HepG2 (cell line): ENCODE data around the gene CDKL5.

Experiments used
- CENPX ChIP-seq: sonication (generic); formaldehyde crosslinking; IDR thresholded peaks from 2 replicates; pipeline ENCODE4 v1.9.0; 2021; ENCODE audit warnings: mild to moderate bottlenecking, missing genetic modification reagents, moderate library complexity
- CTCF ChIP-seq: sonication (generic); formaldehyde crosslinking; IDR thresholded peaks from 2 replicates; pipeline ENCODE4 v1.5.0; 2020; ENCODE audit warnings: mild to moderate bottlenecking, missing genetic modification reagents, moderate library complexity
- GABPA ChIP-seq, 2 experiments: IDR thresholded peaks; 2 replicates each; pipeline ENCODE4 v1.6.1; 2011 to 2016; ENCODE audit warnings: low read depth in 2 of 2, low read length in 1 of 2, missing biosample characterization in 1 of 2, missing genetic modification characterization in 1 of 2
- PBX3 ChIP-seq: sonication (generic); formaldehyde crosslinking; IDR thresholded peaks from 2 replicates; pipeline ENCODE4 v1.8.1; 2023; ENCODE audit warnings: missing genetic modification reagents, inconsistent platforms, borderline replicate concordance
- RFX5 ChIP-seq: IDR thresholded peaks from 2 replicates; pipeline ENCODE4 v1.6.1; 2011; ENCODE audit warnings: low read depth, low read length, improper control_type of control experiment
- SP4 ChIP-seq: sonication (generic); formaldehyde crosslinking; IDR thresholded peaks from 2 replicates; pipeline ENCODE4 v1.8.1; 2023; ENCODE audit warnings: mild to moderate bottlenecking, missing genetic modification reagents
- SUZ12 ChIP-seq: fragments of 150-350 bp; IDR thresholded peaks from 2 replicates; pipeline ENCODE4 v1.6.1; 2014; ENCODE audit warnings: low read depth, low read length
- ZBTB42 ChIP-seq: sonication (generic); formaldehyde crosslinking; IDR thresholded peaks from 2 replicates; pipeline ENCODE4 v1.5.0; 2020; ENCODE audit warnings: mild to moderate bottlenecking, missing genetic modification reagents
- TF ChIP-seq, protein P1 (sequence below): sonication (generic); formaldehyde crosslinking; IDR thresholded peaks from 2 replicates; pipeline ENCODE4 v1.4.0; 2020; ENCODE audit warnings: mild to moderate bottlenecking, missing genetic modification reagents
- TF ChIP-seq, protein P2 (sequence below): sonication (generic); formaldehyde crosslinking; IDR thresholded peaks from 2 replicates; pipeline ENCODE4 v1.5.0; 2020; ENCODE audit warnings: missing genetic modification reagents, mild to moderate bottlenecking, borderline replicate concordance
- TF ChIP-seq, protein P3 (sequence below): sonication (generic); formaldehyde crosslinking; IDR thresholded peaks from 2 replicates; pipeline ENCODE4 v1.9.0; 2021; ENCODE audit warnings: missing genetic modification reagents, mild to moderate bottlenecking, borderline replicate concordance

DNA sequence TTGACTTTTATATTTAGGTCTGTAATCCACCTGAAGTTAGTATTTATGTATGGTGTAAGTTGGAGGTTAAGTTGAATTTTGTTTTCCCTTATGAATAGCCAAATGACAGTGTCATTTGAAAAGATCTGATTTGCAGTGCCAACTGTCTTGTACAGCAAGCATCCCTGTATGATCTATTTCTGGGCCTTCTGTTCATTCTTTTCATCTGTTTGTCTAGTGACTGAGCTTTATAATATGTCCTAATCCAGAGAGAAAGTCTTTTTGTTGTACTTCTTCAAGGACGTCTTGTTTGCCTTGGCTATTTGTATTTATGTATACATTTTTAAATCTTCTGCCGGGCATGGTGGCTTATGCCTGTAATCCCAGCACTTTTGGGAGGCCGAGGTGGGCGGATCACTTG lies 39.6 kb downstream of the CDKL5 start:
- no peak for TF ChIP-seq SUZ12
- TF ChIP-seq RFX5: no peak
- no peak for TF ChIP-seq ZBTB42
- TF ChIP-seq, protein P1, sequence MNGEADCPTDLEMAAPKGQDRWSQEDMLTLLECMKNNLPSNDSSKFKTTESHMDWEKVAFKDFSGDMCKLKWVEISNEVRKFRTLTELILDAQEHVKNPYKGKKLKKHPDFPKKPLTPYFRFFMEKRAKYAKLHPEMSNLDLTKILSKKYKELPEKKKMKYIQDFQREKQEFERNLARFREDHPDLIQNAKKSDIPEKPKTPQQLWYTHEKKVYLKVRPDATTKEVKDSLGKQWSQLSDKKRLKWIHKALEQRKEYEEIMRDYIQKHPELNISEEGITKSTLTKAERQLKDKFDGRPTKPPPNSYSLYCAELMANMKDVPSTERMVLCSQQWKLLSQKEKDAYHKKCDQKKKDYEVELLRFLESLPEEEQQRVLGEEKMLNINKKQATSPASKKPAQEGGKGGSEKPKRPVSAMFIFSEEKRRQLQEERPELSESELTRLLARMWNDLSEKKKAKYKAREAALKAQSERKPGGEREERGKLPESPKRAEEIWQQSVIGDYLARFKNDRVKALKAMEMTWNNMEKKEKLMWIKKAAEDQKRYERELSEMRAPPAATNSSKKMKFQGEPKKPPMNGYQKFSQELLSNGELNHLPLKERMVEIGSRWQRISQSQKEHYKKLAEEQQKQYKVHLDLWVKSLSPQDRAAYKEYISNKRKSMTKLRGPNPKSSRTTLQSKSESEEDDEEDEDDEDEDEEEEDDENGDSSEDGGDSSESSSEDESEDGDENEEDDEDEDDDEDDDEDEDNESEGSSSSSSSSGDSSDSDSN (CRISPR knock-in tag): no peak
- TF ChIP-seq CTCF (CRISPR knock-in tag): no peak
- no peak for TF ChIP-seq CENPX (CRISPR knock-in tag)
- TF ChIP-seq, protein P2, sequence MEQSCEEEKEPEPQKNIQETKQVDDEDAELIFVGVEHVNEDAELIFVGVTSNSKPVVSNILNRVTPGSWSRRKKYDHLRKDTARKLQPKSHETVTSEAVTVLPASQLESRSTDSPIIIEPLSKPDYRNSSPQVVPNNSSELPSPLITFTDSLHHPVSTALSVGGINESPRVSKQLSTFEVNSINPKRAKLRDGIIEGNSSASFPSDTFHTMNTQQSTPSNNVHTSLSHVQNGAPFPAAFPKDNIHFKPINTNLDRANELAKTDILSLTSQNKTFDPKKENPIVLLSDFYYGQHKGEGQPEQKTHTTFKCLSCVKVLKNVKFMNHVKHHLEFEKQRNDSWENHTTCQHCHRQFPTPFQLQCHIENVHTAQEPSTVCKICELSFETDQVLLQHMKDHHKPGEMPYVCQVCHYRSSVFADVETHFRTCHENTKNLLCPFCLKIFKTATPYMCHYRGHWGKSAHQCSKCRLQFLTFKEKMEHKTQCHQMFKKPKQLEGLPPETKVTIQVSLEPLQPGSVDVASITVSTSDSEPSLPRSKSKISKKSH (CRISPR knock-in tag): no peak
- TF ChIP-seq GABPA (IDR thresholded peaks at IDR 0.05; ENCODE audit: low read depth, low read length): no peak
- TF ChIP-seq GABPA (CRISPR knock-in tag; IDR thresholded peaks at IDR 0.05; ENCODE audit: low read depth): no peak
- TF ChIP-seq PBX3 (CRISPR knock-in tag): no peak
- TF ChIP-seq, protein P3, sequence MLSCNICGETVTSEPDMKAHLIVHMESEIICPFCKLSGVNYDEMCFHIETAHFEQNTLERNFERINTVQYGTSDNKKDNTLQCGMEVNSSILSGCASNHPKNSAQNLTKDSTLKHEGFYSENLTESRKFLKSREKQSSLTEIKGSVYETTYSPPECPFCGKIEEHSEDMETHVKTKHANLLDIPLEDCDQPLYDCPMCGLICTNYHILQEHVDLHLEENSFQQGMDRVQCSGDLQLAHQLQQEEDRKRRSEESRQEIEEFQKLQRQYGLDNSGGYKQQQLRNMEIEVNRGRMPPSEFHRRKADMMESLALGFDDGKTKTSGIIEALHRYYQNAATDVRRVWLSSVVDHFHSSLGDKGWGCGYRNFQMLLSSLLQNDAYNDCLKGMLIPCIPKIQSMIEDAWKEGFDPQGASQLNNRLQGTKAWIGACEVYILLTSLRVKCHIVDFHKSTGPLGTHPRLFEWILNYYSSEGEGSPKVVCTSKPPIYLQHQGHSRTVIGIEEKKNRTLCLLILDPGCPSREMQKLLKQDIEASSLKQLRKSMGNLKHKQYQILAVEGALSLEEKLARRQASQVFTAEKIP (CRISPR knock-in tag): no peak
- no peak for TF ChIP-seq SP4 (CRISPR knock-in tag)
